Progenitor cell of endocrine pancreas (in vitro differentiated cells): ENCODE data around the gene CLEC18A. TPM values are rescaled to one million over a fixed set of nuclear protein-coding genes. Genes with fewer than 3 reads are reported as not detected.
"Not testable (repeated sequence)": the region's sequence is repeated elsewhere in the genome, so short reads cannot be mapped to it uniquely, and the experiment has no call there.

ENCODE experiments used
- DNase-seq: peaks from one replicate; pipeline ENCODE4 v3.0.0; 2021; ENCODE audit warnings: low spot score; ENCODE audit not compliant: unreplicated experiment
- H3K27ac Mint-ChIP-seq: 2 replicates; pipeline ENCODE4 v1.8.0; 2021; ENCODE audit warnings: mild to moderate bottlenecking, moderate library complexity, mixed read lengths
- H3K27me3 Mint-ChIP-seq: 2 replicates; pipeline ENCODE4 v1.8.0; 2021; ENCODE audit warnings: mixed read lengths
- H3K36me3 Mint-ChIP-seq: 2 replicates; pipeline ENCODE4 v1.8.0; 2022; ENCODE audit warnings: mixed read lengths; ENCODE audit not compliant: insufficient read depth
- H3K4me1 Mint-ChIP-seq: 2 replicates; pipeline ENCODE4 v1.8.0; 2021; ENCODE audit warnings: low read depth, mixed read lengths
- H3K4me3 Mint-ChIP-seq: 2 replicates; pipeline ENCODE4 v1.8.0; 2021; ENCODE audit warnings: low read depth, mild to moderate bottlenecking, moderate library complexity, mixed read lengths
- H3K9me3 Mint-ChIP-seq: 2 replicates; pipeline ENCODE4 v1.8.0; 2021; ENCODE audit warnings: low read depth, mixed read lengths
- total RNA-seq: library from RNA; stranded (reverse); gene quantifications from 2 replicates; pipeline ENCODE4 v1.2.1, GENCODE V29; 2021
- TF ChIP-seq, protein P1 (sequence below): fragments of 200-600 bp; sonication (generic); IDR thresholded peaks from one replicate; pipeline ENCODE4 v1.5.0; 2021; ENCODE audit warnings: antibody characterized with exemption, mild to moderate bottlenecking; ENCODE audit not compliant: unreplicated experiment

The CLEC18A gene
- total RNA-seq, 1 donor from 2014 or later, result 4.1 TPM

DNA sequence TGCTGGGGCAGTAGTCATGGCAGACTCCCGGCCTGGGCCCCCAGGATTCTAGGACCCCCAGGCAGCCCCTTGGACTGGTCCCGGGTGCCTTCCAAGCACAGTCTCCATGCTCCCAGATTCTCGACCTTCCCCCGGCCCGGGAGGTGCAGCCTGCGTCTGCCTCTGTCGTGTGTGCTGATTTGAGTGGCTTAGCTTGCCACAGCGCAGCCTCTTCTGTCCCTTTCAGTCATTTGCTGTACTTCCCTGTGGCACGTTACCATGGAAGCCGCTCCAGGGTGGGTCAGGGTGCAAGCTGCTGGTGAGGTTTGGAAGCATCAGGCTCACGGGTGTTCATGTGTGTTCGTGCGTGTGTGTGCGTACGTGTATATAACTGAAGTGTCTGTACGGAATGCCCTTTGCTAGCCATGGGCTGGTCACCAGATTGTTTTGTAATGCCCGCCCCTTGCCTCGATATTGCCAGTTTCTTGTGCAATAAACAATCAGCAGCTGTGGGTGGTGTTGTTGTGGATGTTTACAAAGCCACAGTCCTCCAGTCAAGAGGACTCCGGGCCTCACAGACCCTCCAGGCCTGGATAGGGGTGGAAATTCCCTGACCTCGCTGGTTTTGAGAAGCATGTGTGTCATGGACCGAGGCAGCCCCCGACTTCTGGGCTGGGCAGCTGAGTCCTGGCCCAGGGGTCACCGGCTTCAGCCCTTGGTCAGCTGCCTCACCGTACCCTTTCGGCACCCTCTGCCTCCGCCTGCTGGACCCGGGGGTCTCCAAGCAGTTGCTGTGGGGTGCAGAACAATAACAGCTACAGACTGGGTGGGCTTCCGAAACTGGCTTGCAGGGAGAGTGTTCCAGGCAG lies 9.7 kb upstream of the CLEC18A start:
- TF ChIP-seq, protein P1, sequence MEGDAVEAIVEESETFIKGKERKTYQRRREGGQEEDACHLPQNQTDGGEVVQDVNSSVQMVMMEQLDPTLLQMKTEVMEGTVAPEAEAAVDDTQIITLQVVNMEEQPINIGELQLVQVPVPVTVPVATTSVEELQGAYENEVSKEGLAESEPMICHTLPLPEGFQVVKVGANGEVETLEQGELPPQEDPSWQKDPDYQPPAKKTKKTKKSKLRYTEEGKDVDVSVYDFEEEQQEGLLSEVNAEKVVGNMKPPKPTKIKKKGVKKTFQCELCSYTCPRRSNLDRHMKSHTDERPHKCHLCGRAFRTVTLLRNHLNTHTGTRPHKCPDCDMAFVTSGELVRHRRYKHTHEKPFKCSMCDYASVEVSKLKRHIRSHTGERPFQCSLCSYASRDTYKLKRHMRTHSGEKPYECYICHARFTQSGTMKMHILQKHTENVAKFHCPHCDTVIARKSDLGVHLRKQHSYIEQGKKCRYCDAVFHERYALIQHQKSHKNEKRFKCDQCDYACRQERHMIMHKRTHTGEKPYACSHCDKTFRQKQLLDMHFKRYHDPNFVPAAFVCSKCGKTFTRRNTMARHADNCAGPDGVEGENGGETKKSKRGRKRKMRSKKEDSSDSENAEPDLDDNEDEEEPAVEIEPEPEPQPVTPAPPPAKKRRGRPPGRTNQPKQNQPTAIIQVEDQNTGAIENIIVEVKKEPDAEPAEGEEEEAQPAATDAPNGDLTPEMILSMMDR, result no peak
- H3K4me3 Mint-ChIP-seq, result no peak overlapping the region
- H3K4me1 Mint-ChIP-seq, result peaks cover 2% of the 10 kb centered on the region
- H3K9me3 Mint-ChIP-seq, result no peaks in the 10 kb centered on the region
- no peaks in the 10 kb centered on the region for H3K27me3 Mint-ChIP-seq
- no peak overlapping the region for H3K27ac Mint-ChIP-seq
- peaks cover 6% of the 10 kb centered on the region for H3K36me3 Mint-ChIP-seq
- DNase-seq, result no peak

DNA sequence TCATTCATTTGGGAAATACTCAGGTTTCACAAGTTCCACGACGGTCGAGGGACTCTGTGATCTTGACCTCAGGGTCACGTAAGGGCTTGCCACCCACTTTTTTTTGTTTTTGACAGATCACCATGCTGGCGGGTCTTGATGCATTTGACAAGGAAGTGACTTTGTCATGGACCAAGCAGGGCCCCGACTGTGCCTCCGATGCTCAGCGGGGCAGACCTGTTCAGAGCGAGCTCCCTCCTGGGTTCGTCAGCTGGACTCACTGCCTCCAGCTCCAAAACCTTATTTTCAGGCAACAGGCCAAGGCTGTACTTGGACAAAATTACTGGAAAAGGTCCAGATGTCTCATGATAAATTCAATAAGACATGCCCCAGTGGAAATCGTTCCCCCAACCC lies 9.0 kb upstream of the CLEC18A start:
- Mint-ChIP-seq H3K4me3 (no peak overlapping the region), H3K9me3 (no peaks in the 10 kb centered on the region), H3K27ac (peak overlapping the region; percentile 52), H3K4me1 (peaks cover 2% of the 10 kb centered on the region), H3K27me3 (no peaks in the 10 kb centered on the region), H3K36me3 (peaks cover 4% of the 10 kb centered on the region)
- no peak for DNase-seq
- TF ChIP-seq, protein P1, result no peak

DNA sequence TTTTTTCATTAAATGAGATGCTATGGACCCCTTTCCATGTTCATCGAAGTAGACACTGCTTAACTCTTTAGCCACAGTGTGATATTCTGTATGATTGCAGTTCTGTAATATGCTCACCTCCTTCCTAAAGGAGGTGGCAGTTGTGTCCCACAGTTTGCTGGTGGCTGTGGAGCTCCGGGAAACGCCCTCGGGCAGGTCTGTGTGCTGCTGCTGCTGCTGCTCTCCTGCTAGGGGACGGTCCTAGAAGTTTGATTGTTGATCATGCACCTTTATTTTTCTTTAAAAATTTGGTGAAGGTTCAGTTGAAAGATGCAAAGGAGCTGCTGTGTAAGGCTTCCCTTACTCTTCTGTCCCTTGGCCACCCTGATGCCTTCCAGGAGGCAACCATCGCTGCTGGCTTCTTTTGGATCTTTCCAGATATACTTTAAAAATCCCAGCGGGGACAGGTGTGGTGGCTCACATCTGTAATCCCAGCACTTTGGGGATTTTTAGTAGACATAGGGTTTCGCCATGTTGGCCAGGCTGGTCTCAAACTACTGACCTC lies 8.4 kb upstream of the CLEC18A start:
- DNase-seq, result no peak
- peaks cover 3% of the 10 kb centered on the region for H3K36me3 Mint-ChIP-seq
- no peaks in the 10 kb centered on the region for H3K27me3 Mint-ChIP-seq
- no peak overlapping the region for H3K27ac Mint-ChIP-seq
- no peak overlapping the region for H3K4me3 Mint-ChIP-seq
- no peaks in the 10 kb centered on the region for H3K9me3 Mint-ChIP-seq
- TF ChIP-seq, protein P1, result no peak
- peaks cover 2% of the 10 kb centered on the region for H3K4me1 Mint-ChIP-seq

DNA sequence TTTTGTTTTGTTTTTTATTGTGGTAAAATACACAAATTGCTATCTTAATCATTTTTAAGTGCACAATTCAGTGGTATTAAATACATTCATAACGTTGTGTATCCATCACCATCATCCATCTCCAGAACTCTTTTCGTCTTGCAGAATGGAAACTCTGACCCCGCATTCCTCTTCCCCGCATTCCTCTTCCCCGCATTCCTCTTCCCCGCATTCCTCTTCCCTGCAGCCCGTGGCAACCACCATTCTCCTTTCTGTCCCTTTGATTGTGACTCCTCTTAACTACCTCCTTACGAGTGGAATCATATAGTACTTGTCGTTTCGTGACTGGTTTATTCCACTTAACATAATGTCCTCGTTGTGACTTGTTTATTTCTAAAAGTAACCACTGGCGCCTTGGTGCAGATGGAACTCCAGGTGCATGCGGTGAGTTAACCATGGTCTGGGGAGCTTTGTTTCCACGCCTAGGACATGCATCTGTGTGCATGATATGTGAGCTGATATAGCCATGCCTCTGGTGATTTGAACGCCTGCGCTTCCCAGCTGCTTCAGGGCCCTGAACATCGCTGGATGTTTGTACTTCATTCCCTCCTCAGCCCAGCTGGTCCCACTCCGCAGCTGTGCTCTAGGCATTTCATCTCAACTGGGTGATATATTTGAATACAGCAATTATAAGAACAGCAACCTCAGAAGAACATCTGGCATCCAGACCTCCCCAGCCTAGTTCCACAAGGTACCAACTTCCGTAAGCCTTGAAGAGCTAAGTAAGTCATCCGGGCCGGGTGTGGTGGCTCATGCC lies 7.7 kb upstream of the CLEC18A start:
- not testable (repeated sequence) for H3K36me3 Mint-ChIP-seq, H3K4me1 Mint-ChIP-seq, DNase-seq, H3K9me3 Mint-ChIP-seq, H3K27me3 Mint-ChIP-seq, H3K4me3 Mint-ChIP-seq
- peak overlapping the region; percentile 32 for H3K27ac Mint-ChIP-seq

DNA sequence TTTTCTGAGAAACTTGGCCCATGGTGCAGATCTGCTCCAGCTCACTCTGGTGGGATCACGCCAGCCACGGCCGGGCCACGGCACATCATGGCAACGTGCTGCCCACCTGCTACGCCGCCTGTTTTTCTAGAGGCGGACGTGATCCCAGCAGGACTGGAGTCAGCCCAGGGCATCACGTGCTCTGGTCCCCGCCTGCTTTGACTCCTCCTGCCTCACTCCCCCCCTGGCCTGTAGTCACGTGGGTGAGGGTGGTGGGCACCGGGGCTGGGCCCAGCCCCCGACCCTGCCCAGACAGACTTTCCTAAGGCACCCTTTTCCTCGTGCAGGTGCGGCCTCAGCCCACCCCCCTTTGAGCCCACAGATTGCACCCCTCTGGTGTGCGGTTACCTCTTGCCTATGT lies 723 bp upstream of the CLEC18A start:
- not testable (repeated sequence) for H3K36me3 Mint-ChIP-seq, H3K27me3 Mint-ChIP-seq, H3K4me1 Mint-ChIP-seq, H3K27ac Mint-ChIP-seq, H3K4me3 Mint-ChIP-seq, DNase-seq, H3K9me3 Mint-ChIP-seq

DNA sequence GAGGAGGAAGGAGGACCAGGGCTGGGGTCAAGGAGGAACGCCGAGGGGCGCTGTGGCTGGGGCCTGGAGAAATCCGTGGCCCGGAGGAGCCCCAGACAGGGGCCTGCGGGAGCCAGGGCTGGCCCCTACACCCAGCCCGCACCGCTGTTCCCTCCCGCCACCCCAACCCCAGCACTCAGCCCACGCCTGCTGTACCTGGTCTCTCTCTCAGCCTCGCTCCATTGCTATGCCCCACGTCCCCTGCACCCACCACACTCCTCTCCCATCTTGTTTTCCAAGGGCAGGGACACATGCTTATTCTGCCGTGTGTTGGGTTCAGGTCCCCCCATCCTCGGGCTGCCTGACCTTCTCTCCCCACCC lies 518 bp downstream of the CLEC18A start:
- not testable (repeated sequence) for DNase-seq, H3K9me3 Mint-ChIP-seq, H3K27me3 Mint-ChIP-seq, H3K4me3 Mint-ChIP-seq, H3K36me3 Mint-ChIP-seq, H3K4me1 Mint-ChIP-seq, H3K27ac Mint-ChIP-seq

DNA sequence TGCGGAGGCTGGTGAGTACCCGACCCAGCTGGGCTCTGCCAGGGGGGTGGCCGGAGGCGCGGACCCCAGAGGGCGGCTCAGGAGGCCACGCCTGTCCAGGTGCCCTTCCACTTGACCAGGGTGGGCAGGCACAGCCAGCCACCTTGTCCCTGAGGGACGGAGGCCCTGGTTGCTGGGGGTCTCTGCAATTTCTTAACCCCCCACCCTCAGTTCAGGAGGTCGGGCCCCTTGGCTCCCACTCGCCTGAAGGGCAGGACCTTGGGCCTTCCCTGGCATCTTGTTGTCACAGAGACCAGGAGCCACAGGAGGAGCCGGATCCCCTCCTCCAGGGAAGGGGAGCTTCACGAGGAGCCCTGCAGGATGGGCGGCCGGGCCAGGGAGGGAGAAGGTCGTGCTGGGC lies 982 bp downstream of the CLEC18A start:
- DNase-seq, H3K4me1 Mint-ChIP-seq, H3K36me3 Mint-ChIP-seq, H3K4me3 Mint-ChIP-seq, H3K27me3 Mint-ChIP-seq, H3K9me3 Mint-ChIP-seq, H3K27ac Mint-ChIP-seq: not testable (repeated sequence)

DNA sequence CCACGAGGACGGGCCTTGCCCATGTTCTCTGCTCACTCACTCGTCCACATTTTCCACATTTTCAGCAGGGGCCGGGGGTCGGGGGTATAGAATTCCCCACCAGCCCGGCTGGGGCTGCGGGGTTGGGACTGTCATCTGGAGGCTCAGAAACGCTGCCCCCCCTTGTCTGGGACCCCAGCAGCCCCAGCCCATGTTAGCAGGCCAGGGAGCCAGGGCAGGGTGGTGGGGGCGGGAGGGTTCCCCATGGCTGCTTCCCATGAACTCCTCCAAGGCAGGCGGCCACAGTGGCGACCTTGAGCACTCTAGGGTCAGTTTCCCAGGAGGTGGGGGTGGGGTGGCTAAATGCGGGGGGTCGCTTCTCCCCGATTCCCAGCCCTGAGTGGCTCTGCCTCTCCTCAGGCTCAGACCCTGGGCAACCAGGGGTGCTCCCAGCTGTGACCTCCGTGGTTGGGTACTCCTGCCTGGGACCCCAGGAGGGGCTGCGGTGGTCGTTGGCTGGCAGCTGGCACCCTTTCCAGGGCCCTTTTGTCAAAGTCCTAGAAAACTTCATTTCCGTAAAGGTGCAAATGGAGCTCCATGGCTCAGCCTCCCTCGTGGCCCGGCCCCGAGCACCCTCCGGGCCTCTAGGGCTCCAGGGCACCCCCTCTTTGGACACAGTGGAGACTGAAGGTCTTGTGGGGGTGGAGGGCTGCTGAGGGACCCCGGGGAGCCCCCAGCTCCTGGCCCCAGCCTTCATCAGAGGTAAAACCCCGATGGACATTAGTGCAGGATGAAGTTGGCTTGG lies 1.6 kb downstream of the CLEC18A start:
- not testable (repeated sequence) for DNase-seq, H3K36me3 Mint-ChIP-seq, H3K27ac Mint-ChIP-seq, H3K4me3 Mint-ChIP-seq, H3K9me3 Mint-ChIP-seq, H3K4me1 Mint-ChIP-seq, H3K27me3 Mint-ChIP-seq

DNA sequence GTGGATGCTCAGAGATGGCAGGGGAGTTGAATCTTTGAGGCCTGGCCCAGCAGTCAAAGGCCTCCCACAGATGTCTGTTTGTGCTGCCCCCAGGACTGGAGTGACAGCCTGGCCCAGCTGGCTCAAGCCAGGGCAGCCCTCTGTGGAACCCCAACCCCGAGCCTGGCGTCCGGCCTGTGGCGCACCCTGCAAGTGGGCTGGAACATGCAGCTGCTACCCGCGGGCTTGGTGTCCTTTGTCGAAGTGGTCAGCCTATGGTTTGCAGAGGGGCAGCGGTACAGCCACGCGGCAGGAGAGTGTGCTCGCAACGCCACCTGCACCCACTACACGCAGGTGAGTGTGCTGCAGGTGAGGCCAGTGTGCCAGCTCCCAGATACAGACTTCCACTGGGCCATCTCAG lies 3.1 kb downstream of the CLEC18A start:
- H3K4me3 Mint-ChIP-seq, H3K9me3 Mint-ChIP-seq, H3K36me3 Mint-ChIP-seq, H3K27me3 Mint-ChIP-seq, DNase-seq, H3K27ac Mint-ChIP-seq, H3K4me1 Mint-ChIP-seq: not testable (repeated sequence)
